Activated CD4-positive, alpha-beta T cell treated with anti-CD3 and anti-CD28 coated beads for 24 hours (primary cell): ENCODE measurements around the gene GRIK2.

Experiments used
- DNase-seq, 2 donors: peaks; one replicate each; pipeline ENCODE4 v3.0.0-alpha.2; 2020; ENCODE audit warnings: low read depth in 2 of 2

Gene GRIK2

GRCh38 chr6:101878554-101879276 is 485.2 kb downstream of the GRIK2 start:
- DNase-seq: no peak

- DNase-seq: no peak
Measured at GRCh38 chr6:101879782-101880181, 486.3 kb downstream of the GRIK2 start.

GRCh38 chr6:101883505-101883904 is 490.0 kb downstream of the GRIK2 start:
- no peak for DNase-seq

- no peak for DNase-seq
Measured at GRCh38 chr6:101887532-101887931, 494.0 kb downstream of the GRIK2 start.

GRCh38 chr6:101907356-101908217 is 514.1 kb downstream of the GRIK2 start:
- DNase-seq: no peak

- DNase-seq: no peak
Measured at GRCh38 chr6:101909366-101909765, 515.9 kb downstream of the GRIK2 start.

GRCh38 chr6:101912311-101912710 is 518.8 kb downstream of the GRIK2 start:
- no peak for DNase-seq

GRCh38 chr6:101918471-101918870 is 525.0 kb downstream of the GRIK2 start:
- no peak for DNase-seq

GRCh38 chr6:101921829-101922450 is 528.4 kb downstream of the GRIK2 start:
- DNase-seq: no peak

- DNase-seq: no peak
Measured at GRCh38 chr6:101926149-101926925, 532.8 kb downstream of the GRIK2 start.

GRCh38 chr6:101931766-101932165 is 538.3 kb downstream of the GRIK2 start:
- no peak for DNase-seq

GRCh38 chr6:101932704-101933103 is 539.2 kb downstream of the GRIK2 start:
- DNase-seq: no peak

- DNase-seq: no peak
Measured at GRCh38 chr6:101935732-101936131, 542.2 kb downstream of the GRIK2 start.

GRCh38 chr6:101936516-101936915 is 543.0 kb downstream of the GRIK2 start:
- no peak for DNase-seq

GRCh38 chr6:101937108-101937507 is 543.6 kb downstream of the GRIK2 start:
- no peak for DNase-seq

- DNase-seq: no peak
Measured at GRCh38 chr6:101940391-101940790, 546.9 kb downstream of the GRIK2 start.

- no peak for DNase-seq
Measured at GRCh38 chr6:101956961-101957360, 563.5 kb downstream of the GRIK2 start.

- no peak for DNase-seq
Measured at GRCh38 chr6:101961357-101961756, 567.8 kb downstream of the GRIK2 start.

GRCh38 chr6:101980924-101981323 is 587.4 kb downstream of the GRIK2 start:
- no peak for DNase-seq

GRCh38 chr6:101986476-101986875 is 593.0 kb downstream of the GRIK2 start:
- DNase-seq: no peak

- DNase-seq: no peak
Measured at GRCh38 chr6:101992286-101992685, 598.8 kb downstream of the GRIK2 start.

- no peak for DNase-seq
Measured at GRCh38 chr6:101994521-101994920, 601.0 kb downstream of the GRIK2 start.
